GM19035 (cell line): Measurements from ENCODE around the gene MRGPRF.

Experiments
- ATAC-seq: cut with Tn5 transposase; IDR thresholded peaks from one replicate; pipeline ENCODE4 v1.9.1; 2021; ENCODE audit not compliant: unreplicated experiment

Gene MRGPRF

DNA sequence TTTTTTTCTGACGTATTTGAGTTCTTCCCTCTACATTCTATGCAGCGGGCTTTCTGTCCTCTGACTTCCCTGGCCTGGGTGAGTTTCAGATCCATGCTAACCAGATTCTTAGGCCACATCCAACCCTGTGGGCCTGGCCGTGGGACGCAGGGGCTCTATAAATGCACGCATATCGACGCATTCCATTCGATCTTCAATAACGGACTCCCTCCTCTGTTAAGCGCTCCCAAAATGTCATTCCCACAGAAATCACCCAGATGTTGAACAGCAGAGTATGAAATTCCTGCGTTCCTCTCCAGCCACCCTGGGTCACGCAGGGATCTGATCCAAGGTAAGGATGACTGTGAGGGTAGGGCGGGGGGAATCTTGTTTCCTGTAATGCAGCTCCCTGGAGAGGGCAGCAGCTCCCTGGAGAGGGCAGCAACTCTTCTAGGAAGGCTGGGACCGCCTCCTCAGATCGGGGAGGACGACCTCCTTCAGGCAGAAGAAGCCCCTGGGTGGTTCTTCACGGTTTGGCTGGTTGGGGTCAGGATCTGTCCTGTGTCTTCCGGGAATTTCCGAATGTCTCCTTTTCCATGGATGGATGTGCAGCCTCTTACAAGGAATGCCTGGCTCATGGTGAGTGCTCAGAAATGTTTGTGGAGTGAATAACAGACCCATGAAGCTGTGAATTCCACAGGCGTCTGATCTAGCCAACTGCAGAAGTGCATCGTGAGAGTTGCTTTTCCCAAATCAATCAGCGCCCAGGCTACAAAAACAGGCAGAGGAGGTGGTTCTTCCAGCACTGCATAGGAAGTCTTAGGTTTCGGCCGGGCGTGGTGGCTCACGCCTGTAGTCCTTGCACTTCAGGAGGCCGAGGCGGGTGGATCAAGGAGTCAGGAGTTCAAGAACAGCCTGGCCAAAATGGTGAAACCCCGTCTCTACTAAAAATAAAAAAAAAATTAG lies 44.5 kb downstream of the MRGPRF start:
- ATAC-seq = no peak

DNA sequence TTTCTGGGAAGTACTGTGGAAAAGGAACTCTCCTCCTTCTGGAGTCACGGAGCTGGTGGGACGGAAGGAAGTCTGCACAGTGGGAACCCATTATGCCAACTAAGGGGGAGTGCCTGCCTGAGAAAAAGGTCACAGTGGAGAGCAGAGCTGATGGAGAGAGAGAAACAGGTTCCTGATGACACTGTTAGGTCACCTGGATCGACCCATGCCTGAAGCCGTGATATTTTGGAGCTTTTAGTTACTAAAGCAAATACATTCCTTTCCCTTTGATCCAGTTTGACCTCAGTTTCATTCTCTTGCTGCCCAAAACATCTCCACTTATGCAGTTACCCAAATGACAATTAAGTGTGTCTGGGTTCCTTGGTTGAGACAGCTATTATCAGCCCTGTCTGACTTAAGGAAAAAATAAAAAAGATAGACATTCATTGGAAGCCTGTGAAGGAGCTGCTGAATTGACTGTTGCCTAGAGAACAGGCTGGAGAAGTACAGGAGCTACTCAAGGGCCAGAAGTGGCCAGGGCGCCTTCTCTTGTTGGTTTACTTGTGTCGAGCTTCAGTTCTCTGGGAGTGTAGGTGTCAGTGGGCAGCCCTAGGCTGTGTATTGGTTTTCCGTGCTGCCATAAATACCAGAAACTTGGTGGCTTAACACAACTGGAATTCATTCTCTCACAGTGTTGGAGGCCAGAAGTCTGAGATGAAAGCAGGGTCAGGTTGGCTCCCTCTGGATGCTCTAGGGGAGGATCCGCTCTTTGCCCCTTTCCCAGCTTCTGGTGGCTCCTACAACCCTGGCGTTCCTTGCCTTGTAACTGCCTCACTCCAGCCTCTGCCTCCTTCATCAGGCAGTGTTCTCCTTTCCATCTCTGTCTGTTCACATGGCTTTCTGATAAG lies 45.9 kb downstream of the MRGPRF start:
- no peak for ATAC-seq

DNA sequence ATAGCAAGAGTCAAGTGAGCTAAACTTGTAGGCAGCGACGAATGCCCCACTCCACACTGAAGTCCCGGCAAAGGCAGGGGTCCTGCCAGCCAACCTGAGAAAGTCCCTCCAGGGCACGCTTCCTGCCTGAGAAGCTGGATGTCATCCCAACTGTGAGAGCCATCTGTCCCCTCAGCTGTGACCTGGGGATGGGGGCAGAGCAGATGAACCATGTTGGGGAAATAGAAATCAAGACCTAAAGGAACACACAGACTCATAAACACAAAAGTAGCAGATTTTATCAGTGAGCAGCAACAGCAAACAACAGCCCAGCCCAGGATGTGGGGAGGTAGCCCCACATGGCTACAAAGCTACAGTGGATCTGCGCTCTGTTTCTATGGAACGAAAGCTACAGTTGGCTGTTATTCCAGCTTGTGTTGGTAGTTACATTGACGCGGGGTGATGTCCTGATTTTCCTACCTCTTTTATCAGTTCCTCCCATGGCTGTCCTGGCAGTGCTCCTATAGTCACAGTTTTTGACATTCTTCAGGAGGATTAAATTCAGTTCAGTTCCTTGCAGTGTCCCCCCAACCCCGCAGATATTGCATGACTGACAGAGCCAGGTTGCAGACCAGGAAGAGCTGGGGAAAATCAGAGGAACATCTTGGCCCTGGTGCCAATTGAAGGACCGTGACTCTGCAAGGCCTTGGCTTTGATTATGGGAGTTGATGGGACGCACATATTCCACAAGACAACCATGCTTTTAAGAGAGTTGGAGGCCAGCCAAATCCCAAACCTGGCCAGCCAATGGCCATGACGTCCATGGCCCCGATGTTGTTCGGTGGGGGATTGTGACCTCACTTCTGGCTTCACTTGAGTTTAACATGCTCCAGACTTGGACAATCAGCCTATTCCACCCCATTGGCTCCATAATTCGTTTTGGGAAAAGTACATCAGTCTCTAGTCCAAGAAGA lies 46.9 kb downstream of the MRGPRF start:
- no peak for ATAC-seq

DNA sequence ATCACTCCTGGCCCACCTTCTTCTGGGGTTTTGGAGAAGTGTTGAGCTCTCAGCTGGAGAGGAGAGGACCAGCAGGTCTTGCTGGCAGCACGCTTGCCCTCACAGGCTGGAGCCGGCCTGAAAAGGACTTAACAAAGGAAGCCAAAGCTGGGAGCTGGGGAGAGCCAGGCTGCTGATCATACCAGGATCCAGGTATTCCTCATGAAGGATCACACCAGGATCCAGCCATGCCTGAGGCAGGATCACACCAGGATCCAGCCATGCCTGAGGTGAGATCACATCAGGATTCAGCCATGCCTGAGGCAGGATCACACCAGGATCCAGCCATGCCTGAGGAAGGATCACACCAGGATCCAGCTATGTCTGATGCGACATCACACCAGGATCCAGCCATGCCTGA lies 49.3 kb downstream of the MRGPRF start:
- no peak for ATAC-seq

DNA sequence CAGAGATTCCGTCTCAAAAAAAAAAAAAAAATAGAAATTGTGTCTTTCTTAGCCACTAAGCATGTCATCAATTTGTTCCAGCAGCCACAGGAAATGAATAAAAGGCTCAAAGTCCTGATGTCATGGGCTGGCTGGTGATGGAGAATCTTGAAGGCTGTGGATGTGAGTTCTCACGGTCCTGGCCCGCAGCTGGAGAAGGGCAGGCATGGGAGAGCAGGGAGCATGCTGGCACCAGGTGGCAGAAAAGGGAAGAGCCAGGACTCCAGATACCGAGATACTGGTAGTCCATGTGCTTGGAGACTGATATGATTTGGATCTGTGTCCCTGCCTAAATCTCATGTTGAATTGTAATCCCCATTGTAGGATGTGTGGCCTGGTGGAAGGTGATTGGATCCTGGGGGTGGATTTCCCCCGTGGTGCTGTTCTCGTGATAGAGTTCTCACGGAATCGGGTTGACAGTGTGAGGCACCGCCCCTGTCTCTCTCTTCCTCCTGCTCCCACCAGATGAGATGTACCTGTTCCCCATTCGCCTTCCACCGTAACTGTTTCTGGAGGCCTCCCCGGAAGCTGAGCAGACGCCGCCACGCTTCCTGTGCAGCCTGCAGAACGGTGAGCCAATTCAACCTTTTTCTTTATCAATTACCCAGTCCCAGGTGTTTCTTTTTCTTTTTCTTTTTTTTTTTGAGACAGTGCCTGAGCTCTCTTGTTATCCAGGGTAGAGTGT lies 50.4 kb downstream of the MRGPRF start:
- no peak for ATAC-seq

DNA sequence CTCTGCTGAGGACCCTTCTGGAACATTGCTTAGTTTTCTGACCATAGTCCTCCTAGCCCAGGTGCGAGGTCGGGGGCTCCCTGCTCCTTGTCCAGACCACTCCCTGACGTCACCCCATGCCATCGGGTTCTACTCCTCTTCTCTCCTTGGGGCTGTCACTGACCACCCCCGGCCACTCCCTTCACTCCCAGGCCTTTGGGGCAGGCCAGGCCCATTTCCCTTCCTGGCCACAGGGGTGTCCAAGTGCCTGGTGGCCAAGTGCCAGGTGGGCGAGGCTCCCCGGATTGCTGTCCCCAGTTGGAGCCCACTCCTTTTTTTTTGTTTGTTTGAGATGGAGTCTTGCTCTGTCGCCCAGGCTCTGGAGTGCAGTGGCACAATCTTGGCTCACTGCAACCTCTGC lies 51.8 kb downstream of the MRGPRF start:
- ATAC-seq = no peak

DNA sequence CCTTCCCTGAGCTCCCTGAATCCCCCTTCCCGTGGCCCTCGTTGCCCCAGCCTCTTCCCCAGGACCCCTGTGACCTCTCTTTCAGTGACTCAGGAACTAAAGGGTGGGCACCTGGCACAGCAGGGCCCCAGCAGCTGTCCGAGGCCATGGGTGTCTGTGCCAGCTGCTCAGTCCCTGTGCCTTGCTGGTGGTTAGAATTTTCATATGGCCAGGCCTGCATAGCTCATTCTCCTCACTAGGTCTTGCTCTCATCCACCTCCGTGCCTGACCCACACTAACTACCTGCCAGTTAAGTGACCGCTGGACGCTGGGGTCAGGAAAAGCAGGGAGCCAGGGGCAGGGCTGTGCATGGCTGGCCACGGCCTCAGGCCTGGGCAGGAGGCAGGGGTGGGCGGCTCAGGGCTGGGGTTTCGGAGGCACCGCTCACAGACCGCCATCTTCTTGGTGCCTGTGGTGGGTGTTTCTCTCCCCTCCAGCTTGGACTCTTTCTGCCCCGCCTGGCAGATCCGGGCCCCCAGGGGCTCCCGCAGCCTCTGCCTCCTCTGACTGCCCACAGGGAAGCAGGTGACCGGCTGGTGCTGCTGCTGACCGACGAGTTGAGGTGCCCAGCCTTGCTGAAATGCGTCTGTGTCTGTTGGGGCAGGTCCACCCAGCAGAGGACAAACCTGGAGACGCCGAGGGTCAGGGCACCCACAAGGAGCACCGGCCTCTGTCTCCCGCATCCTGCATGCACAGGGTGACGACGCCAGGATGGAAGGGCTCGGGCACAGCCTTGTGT lies 52.6 kb downstream of the MRGPRF start:
- ATAC-seq = no peak

DNA sequence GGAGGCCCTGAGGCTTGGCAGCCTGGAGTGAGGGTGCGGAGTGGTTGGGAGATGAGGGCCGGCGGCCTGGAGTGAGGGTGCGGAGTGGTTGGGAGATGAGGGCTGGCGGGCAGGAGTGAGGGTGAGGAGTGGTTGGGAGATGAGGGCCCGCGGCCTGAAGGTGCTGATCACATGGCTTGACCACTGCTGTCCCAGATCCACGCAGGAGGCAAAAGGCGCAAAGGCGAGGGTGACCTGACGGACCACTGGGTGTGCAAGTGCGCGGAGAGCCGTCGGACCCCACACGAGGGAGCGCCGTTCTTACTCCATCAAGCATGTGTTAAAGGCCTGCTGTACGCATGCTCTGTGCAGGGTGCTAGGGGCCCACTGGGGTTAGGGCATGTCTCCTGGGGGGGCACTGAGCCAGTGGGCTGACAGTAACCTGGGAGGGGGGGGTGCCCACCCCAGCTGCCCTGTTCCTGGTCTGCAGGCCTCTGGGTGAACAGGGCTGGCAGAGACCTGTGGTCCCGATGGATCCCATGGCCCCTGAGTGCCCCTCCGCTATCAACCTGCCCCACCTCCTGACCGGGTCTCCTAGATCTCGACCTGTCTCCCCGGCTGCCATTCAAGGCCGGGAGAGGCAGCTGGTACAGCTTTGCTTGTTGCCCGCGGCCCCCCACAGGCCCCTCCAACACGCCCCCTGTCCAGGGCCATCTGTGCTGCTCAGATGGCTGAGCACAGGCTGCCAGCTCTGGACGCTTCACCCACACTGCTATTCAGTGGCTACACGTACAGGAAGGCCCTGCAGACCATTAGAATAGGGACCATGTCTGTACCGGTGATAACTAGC lies 53.4 kb downstream of the MRGPRF start:
- no peak for ATAC-seq

DNA sequence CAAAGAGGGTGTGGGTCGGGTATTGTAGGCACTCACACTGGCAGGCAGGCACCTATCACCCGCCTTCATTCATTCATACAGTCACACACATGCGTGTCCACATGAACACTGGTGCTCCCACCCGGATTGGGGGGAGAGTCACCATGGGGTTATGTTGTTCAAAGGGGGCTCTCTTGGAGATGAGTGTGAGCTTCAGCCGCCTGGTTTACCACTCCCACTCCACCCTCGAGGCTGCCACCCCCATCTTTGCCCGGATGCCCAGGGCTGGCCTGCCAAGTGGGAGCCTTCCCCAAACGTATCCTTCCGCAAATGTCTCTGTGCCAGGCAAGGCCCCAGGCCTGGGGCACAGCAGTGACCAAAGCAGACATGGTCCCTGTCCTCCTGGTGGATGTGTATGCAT lies 54.8 kb downstream of the MRGPRF start:
- no peak for ATAC-seq

DNA sequence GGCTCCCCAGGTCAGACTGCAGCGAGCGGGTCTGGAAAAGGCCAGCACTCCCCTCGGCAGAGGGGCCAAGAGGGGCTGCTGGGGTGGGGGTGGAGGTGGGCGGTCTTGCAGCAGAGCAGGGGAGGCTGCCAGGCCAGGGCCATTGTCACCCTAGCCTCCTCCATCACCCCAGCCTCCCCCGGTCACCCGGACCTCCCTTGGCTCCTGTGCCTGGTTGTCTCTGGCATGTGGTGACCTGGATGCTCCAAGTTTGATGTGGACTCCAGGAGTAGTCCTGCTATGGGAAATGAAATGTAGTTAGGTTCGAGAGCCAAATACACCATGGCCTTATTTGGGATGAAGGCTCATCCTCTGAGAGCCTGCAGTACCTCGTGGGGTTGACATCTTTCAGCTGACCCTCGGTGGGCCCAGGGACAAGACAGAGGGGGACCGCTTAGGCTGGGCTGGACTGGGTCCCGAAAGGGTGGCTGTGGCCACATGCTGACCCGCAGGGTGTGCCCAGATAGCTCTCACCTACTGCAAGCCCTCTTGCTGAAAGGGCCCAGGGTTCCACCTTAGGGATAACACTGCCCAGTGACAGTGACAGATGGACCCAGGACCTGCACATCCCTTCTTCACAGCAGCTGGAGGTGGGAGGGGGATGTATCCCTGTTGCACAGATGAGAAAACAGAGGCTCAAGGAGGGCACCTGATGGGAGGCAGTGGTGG lies 56.3 kb downstream of the MRGPRF start:
- no peak for ATAC-seq

DNA sequence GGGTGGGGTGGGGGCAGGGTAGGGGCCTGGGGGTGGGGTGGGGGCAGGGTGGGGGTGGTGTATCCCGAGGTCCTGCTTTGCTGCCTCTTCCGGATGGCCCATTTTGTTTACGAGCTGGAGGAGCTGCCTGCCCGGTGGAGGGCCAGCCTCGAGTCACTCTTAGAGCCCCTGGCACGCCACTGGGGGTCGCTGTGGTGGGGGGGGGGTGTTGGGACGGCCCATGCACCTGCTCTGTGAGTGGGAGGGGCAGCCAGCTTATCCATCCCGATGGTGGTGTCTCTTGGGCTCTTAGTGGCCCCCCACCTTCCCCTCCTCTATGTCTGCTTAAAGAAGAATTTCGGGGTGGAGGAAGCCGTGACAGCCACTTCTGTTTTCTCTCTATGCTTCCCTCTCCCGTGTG lies 56.9 kb downstream of the MRGPRF start:
- ATAC-seq = no peak

DNA sequence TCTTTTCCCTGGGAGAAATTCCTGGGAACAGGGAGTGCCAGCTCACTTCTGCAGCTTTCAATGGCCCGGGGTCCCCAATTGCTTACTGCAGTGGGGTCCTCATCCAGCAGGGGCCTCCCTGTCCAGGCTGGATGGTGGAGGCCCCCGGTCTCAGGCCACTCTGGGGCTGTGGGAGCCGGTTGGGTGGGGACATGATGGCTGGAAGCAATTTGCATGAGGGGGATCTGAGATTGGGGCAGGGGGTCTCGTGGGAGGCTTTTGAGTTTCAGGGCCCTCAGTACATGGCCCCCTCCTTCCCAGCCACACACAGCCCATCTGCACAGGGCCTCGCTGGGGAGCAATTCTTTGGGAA lies 57.5 kb downstream of the MRGPRF start:
- no peak for ATAC-seq

DNA sequence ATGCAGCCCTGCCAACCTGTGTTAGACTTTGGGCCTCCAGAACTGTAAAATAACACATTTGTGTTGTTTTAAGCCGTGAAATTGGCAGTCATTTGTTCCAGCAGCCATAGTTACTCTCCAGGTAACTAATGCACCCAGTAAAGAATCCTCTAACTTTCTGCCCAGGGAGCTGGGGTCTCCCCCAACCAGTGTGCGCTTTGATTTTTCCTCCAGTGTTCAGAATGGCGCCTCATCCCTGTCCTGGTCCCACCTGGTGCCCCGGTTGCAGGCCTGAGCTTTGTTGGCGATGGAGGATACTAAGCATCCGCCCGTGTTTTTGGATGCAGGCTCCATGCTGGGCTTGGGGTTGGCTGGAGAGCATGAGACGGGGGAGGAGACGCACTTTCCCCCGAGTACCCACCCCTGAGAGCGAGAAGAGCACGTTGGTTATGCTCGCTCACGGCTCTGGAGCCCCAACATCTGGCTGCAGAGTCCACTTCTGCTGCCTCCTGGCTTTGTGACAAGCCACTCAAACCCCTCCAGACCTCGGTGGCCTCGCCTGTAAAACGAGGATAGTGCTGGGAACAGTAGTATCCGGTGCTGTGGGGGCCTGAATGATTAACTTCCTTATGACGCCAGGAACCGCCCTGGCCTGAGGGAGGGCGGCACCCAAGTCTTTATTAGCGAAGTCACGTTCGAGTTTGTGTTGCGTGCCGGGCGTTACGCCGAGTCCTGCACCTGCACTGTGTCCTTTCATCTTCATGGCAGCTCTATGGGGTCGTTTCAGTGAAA lies 58.0 kb downstream of the MRGPRF start:
- no peak for ATAC-seq
